HG03575 (cell line): ENCODE data around the gene ATP6V0E2.

Experiments used
- ATAC-seq: cut with Tn5 transposase; IDR thresholded peaks from one replicate; pipeline ENCODE4 v1.9.1; 2021; ENCODE audit not compliant: unreplicated experiment, insufficient number of reproducible peaks, low FRiP score; ENCODE audit errors: extremely low read depth

The ATP6V0E2 gene

DNA sequence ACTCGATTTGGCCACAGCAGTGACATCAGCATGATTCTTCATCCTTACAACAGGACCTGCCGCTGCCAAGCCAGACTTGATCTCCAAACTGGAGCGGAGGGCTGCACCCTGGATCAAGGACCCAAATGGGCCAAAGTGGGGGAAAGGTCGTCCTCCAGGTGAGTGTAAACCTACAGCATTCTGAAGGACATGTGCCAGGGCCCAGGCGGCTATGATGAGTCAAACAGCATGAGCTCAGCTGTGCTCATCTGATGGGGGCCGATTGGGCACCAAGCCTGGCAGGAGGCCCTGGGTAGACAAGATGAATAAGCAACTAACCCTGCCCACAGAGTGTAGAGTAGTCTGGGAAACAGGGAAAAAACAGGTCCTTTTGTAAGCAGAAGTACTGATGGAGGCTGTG, 14.4 kb upstream of the ATP6V0E2 start:
- ATAC-seq, result no peak

DNA sequence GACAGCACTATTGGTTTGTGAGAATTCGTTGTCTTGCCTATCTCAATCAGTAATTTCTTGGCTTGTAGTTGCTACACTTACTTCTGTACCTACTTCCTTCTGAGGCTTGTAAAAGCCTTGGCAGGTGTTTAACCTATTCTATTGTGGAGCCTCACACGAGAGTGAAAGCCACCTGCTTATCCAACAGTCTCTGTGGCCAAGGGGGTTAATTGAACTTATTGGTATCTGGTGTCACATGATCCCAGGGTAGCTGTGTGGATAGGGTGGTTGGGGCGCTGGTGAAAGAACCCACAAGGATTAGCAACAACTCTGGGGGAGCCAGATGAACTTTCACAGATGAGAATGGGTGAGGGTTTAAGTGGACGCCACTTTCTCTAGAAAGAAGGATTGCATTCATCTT, 13.9 kb upstream of the ATP6V0E2 start:
- no peak for ATAC-seq

DNA sequence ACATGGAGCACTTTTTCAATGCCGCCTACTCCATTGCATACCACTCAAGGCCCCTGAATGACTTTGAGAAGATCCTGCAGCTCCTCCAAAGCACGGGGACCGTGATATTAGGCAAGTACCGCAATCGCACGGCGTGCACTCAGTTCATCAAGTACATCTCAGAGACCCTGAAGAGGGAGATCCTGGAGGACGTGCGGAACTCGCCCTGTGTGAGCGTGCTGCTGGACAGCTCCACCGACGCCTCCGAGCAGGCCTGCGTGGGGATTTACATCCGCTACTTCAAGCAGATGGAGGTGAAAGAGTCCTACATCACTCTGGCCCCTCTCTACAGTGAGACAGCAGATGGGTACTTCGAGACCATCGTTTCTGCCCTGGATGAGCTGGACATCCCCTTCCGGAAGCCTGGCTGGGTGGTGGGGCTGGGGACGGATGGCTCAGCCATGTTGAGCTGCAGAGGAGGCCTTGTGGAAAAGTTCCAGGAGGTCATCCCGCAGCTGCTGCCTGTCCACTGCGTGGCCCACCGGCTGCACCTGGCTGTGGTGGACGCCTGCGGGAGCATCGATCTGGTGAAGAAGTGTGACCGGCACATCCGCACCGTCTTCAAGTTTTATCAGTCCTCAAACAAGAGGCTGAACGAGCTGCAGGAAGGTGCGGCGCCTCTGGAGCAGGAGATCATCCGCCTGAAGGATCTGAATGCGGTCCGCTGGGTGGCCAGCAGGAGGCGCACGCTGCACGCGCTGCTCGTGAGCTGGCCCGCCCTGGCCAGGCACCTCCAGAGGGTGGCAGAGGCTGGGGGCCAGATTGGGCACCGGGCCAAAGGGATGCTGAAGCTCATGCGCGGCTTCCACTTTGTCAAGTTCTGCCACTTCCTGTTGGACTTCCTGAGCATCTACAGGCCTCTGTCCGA, 12.7 kb upstream of the ATP6V0E2 start:
- no peak for ATAC-seq

DNA sequence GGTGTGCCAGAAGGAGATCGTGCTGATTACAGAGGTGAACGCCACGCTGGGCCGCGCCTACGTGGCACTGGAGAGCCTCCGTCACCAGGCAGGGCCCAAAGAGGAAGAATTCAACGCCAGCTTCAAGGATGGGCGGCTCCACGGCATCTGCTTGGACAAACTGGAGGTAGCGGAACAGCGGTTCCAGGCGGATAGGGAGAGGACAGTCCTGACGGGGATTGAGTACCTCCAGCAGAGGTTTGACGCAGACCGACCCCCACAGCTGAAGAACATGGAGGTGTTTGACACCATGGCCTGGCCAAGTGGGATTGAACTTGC, 12.1 kb upstream of the ATP6V0E2 start:
- ATAC-seq, result no peak

DNA sequence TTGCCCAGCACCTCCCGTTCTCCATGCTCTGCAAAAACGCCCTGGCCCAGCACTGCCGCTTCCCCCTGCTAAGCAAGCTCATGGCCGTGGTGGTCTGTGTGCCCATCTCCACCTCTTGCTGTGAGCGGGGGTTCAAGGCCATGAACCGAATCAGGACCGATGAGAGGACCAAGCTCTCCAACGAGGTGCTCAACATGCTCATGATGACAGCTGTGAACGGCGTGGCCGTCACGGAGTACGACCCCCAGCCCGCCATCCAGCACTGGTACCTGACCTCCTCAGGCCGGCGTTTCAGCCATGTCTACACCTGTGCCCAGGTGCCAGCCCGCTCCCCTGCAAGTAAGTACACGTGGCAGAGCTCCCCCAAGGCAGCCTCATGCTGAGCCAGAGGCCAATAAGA, 11.6 kb upstream of the ATP6V0E2 start:
- ATAC-seq, result no peak

DNA sequence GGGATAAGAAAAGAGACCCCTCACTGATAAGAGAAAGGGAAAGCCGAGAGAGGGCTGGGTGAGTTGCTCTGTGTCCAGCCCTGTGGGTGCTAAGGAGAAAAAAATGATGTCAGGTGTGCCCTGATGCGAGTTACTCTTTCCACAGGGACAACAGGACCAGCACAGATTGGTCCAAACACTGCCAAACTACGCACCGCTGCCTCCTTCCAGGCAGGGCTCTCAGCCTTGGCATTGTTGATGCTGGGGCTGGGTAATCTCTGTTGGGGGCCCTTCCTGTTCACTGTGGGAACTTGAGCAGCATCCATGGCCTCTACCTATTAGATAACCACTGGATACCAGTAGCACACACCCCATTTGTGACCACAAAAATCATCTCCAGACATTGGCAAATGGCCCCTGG, 10.3 kb upstream of the ATP6V0E2 start:
- ATAC-seq, result no peak

DNA sequence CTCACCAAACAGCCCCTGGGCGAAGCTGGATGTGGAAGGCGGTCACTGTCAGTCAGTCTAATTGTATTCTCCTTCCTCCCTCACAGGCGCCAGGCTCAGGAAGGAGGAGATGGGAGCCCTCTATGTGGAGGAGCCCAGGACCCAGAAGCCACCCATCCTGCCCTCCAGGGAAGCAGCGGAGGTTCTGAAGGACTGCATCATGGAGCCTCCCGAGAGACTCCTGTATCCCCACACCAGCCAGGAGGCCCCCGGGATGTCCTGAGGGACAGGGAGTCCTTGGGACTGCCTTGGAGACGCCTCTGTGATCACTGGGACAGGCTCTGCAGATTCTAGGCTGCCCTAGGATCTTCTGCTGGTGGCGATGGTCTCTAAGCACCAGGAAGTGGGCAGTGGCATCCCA, 9.7 kb upstream of the ATP6V0E2 start:
- no peak for ATAC-seq

DNA sequence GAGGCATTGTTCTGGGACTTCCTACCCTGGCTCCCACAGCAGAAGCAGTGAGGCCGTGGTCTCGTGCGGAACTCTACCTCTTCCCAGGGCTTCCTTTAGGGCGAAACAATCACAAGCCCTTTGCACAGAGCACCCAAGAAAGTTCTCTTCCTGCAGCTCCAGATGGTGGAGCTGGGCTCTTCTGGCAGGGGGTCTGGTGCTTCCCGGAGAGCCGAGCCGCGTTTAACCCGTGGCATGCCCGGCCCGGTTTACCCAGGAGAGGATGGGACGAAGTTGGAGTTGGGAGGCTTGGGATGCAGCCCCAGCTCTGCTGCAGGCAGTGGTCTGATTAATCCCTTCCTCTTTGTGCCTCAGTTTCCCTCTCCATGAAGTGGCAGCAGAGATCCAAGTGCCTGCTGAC, 9.0 kb upstream of the ATP6V0E2 start:
- no peak for ATAC-seq

DNA sequence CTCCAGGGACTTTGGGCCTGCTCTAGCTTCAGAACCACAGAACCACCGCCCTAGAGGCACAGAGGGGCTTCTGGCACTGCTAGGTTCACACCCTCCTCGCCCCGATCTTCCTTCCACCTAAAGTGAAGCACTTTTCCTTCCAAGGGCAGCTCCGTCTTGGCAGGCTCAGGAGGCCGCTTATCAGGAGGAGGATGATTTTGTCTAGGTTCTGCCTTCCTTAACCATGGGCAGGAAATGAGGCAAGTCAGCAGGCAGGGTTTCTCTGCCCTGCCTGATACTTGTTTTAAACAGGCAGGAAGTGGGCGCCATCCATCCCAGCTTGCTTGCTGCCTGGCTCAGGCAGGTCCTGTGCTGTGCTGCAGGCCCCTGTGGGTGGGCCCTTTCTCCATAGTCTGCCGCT, 8.3 kb upstream of the ATP6V0E2 start:
- ATAC-seq, result no peak

DNA sequence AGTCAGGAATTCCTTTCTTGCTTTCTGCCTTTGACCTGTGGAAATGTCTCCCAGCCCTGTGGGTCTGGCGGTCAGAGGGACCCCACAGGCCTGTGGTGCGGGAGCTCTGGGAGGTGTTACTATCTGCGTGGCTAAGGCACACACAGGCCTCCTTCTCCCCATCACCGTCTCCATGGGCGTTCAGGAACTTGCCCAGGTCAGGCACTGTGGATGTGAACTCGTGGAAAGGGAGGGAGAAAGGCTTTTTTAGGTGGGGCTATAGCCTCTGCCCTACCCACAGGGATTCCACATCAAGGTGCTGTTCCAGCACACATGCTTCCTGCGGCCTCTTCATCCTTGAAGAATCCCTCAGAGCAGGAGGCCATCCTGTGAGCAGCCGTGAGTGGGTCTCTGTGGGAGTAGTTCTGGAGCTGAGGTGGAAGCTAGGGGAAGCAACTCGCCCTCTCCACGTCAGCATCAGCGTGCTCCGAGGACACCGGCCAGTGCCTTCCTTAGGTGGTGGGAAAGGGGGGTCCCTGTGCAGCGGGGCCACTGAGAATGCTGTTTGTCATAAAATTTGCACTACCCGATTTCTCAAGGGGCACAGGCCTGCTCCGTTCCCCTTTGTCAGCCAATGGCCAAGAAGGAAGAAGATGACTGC, 7.5 kb upstream of the ATP6V0E2 start:
- no peak for ATAC-seq

DNA sequence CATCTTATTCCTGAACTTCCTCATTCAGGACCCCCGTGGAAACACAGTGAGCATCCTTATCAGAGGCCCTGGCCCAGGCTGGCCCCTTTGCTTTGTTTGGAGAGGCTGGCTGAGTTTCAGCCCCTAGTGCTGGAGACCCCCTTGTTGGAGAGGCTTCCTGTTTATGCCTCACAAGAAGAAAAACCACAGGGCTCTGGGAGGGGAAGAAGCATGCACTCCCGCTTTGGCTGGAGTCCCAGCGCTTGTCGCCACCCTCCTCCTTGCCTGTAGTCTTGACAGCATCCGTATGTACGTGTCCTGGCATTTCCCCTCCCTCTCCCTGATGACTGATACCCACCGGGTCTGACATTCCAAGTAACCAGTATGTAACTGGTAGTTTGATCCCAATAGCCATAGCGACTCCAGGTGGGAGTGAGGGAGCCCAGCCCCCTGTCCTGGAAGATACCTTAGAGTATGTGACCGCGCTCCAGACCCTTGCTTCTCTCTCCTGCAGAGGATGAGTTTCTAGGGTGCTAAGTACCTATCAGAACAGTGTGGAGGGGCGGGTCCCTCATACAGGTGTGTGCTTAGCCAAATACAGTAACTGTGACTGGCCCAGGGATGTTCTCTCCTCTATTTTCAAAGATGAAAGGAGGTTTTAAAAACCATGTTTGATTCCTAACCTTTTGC, 6.9 kb upstream of the ATP6V0E2 start:
- no peak for ATAC-seq

DNA sequence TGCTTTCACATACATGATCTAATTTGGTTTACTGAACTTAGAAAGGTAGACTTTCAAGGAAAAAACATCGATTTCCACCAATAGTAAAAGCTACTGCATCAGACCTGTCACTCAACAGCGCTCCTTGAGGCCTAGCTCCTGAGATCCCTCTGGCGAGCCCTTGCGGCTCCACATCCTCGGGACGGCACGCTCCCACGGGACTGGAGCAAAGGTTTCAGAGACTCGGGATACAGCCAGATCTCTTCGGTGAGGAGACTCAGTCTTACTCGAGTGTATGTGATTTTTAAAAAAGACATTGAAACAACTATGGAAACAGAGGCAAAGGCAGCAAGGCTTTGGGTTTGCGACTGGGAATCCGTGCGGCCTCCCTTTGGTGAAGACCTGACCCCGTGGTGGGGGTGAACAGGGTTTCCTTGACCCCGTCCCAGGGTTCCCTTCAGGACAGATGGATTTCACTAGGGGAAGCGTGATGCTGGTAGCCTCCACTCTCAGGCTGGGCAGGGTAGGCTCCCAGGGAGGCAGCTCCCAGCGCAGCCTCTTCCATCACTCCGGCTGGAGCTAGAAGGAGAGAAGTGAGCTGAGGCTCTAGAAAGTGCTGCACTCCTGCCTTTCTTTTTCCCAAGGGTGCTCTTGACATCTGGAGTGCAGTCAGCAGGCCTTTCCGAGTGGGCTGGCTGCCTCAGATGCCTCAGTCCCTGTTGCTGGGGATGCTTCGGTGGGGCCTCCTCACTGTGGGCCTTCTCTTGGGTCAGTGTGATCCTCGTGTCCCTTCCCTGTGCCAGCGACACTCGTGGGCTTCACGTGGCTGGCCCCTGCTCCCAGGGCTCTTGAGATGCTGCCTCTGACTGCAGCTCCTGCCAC, 5.8 kb upstream of the ATP6V0E2 start:
- no peak for ATAC-seq

DNA sequence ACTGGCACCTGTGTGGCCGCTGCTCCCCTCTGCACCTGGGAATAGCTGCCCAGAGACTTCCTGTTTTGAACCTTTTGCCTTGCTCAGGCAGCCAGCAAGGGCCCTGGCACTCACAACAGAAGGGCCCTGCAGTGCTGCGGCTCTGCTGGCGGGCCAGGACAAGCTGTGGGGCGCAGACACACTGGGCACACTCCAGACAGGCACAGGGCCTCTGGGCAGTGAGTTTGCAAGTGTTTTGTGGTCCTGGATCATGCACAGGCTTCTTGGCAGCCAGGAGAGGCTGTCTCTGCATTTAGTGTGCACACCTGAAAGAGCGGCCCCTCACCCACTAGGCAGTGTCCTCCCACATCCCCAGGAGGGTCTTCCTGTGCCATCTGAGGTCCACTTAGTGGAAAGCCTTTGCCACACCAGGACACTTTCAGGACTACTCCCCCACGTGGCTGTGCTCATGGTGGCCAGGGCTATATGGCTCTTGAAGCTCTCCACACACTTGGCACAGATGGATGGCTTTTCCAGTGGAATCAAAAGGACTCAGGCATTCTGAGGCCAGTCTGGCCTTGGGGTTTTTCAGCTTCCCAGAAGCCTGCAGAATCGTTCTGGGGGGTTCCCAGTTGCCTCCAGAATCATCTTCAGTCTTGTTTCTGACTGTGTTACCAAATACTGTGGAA, 5.0 kb upstream of the ATP6V0E2 start:
- no peak for ATAC-seq

DNA sequence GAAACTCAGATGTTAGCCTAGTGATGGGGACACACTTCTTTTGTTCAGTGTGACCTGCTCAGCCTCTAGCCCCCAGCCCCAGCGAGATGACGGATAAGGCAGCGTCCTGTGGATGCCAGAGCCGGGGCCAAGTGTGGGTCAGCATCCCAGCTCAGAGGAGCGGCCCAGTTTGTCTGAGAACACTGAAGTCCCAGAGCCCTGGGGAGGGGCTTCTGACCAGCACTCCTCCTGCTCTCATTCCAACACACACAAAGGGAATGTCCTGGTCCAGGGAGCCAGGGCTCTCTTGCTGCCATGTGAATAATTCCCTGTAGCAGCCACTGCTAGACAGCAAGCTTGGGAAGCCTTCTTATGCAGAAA, 4.5 kb upstream of the ATP6V0E2 start:
- ATAC-seq, result no peak

DNA sequence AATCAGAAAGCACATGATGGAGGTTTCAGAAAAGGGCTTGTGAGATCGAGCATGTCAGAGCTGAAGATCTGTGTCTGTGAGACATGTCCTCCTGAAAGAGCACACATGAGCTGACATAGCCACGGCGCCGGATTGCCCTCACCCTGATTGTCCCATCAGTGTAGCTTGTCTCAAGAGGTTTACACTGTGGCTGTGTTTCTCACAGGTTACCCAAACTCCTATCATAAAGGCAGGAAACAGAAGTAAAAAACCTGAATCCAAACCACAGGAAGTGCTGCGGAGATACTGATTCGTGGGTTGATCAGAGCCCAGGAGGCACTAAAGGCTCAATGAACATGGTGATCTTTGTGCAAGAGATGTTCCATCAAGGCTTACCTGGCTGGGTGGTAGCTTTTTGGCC, 3.9 kb upstream of the ATP6V0E2 start:
- ATAC-seq, result no peak

DNA sequence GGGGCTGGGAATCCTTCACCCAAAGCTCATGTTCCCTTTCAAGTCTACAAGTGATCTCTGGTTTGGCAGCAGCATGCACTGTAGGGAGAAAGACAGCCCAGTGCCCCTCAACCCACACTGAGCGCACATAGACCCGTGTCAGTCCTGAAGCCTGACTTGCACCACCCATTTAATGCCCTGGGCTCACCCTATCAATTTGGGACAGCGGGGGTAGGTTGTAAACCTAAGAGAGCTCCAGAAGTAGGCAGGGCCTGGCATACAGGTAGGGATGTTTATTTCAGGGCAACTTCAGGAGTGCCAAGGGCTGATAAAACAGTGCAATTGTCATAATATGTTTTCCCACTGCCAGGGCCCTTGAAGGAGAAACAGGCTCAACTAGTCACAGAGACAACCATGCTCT, 3.5 kb upstream of the ATP6V0E2 start:
- ATAC-seq, result no peak

DNA sequence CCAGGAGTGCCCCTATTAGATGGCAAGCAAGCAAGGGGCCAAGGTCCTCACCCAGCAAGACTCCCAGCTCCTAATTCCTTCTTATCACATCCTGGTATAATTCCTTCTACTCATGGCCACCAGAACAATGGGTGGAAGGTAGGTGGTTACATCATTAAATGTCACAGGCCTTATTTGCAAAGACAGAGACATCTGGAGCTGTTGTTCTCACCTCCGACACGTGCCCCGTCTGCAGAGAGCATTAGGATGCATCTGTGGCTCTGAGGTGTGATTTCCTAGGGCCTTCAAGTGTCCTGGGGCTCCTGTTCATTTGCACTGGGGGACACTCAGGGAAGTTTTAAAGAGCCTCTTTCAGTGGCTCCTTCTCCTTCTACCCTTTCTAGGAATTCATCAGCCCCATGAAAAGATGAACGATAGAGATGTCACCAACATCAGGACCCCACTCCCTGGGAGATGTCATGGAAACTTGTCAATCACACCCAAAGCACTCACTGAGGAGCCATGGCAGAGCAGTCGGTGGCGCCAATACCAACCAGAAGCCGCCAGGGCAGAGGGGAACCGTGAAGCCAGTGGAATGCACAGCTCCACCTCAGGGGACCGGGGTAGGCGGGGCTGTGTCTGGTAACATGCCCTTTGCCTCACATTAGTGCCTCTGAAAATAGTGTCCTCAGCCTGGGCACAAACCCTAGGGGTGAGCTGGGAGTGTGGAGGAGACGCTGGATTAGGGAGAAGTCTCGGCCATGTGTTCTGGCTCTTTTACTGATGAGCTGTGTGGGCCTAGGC, 2.9 kb upstream of the ATP6V0E2 start:
- ATAC-seq, result no peak

DNA sequence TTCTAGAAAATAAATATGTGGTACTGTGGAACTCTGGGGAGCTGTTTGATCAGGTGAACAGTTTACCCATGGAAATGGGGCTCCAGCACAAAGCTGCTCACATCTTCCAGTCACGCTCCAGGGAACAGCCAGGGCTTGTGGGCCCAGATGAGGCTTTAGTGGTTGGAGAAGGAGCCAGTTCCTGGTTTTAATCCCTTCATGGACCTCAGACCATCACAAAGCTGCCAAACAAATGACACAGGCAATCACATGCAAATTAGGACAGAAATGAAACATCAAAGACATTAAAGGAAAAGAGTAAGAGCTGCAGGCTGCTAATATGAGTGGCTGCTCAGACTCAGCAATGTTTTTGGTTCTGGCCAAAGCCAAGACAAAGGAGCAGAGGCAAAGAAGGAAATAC, 2.2 kb upstream of the ATP6V0E2 start:
- ATAC-seq, result no peak
